Activated naive CD8-positive, alpha-beta T cell treated with anti-CD3 and anti-CD28 coated beads, Interleukin-2, amount 10 ng/mL, durations not matched to agents 7 days and 5 days (primary cell): Measurements from ENCODE around the gene PDPK1. TPM values are rescaled to one million over a fixed set of nuclear protein-coding genes. Genes with fewer than 3 reads are reported as not detected.

Source experiments
- ATAC-seq: fragments of 150-1000 bp; cut with Tn5 transposase; one replicate; pipeline ENCODE4 v1.10.0; 2021; ENCODE audit warnings: low read depth, moderate library complexity
- POLR2A ChIA-PET: fragments of 350-600 bp; sonication (Branson Sonifier 250); formaldehyde crosslinking; loops from one replicate; lab custom pipeline; 2021; ENCODE audit warnings: antibody characterized with exemption; lab: Charles Lee
- DNase-seq: peaks from one replicate; pipeline ENCODE4 v3.0.0; 2021
- H3K27ac Mint-ChIP-seq: one replicate; pipeline ENCODE4 v1.8.0; 2022; ENCODE audit warnings: mild to moderate bottlenecking, mixed read lengths
- H3K27me3 Mint-ChIP-seq: one replicate; pipeline ENCODE4 v1.8.0; 2022; ENCODE audit warnings: mild to moderate bottlenecking, moderate library complexity, mixed read lengths
- H3K36me3 Mint-ChIP-seq: one replicate; pipeline ENCODE4 v1.8.0; 2021; ENCODE audit warnings: mild to moderate bottlenecking, mixed read lengths
- H3K4me1 Mint-ChIP-seq: one replicate; pipeline ENCODE4 v1.8.0; 2021; ENCODE audit warnings: mixed read lengths
- H3K4me3 Mint-ChIP-seq: one replicate; pipeline ENCODE4 v1.8.0; 2022; ENCODE audit warnings: mild to moderate bottlenecking, moderate library complexity, mixed read lengths
- H3K9me3 Mint-ChIP-seq: one replicate; pipeline ENCODE4 v1.8.0; 2021; ENCODE audit warnings: mixed read lengths
- total RNA-seq, 2 experiments: library from RNA; stranded (reverse); gene quantifications; one replicate each; pipeline ENCODE4 v1.2.3, GENCODE V29; 2021

Gene PDPK1
- total RNA-seq, 2 experiments from 2014 or later, result 50.6 to 55.1 TPM

- Mint-ChIP-seq H3K27ac (no peak overlapping the region), H3K27me3 (no peaks in the 10 kb centered on the region), H3K4me3 (no peak overlapping the region), H3K36me3 (no peaks in the 10 kb centered on the region), H3K4me1 (no peaks in the 10 kb centered on the region), H3K9me3 (no peaks in the 10 kb centered on the region)
- POLR2A ChIA-PET, result no interaction called here
- ATAC-seq (no peak), DNase-seq (no peak)
Observed at GRCh38 chr16:2499454-2499853, 38.4 kb upstream of the PDPK1 start.

GRCh38 chr16:2499890-2500429 is 37.9 kb upstream of the PDPK1 start:
- DNase-seq (no peak), ATAC-seq (no peak)
- H3K4me1 Mint-ChIP-seq, result no peaks in the 10 kb centered on the region
- H3K27ac Mint-ChIP-seq, result no peak overlapping the region
- no peak overlapping the region for H3K4me3 Mint-ChIP-seq
- POLR2A ChIA-PET, result no interaction called here
- no peaks in the 10 kb centered on the region for H3K27me3 Mint-ChIP-seq
- H3K9me3 Mint-ChIP-seq, result no peaks in the 10 kb centered on the region
- H3K36me3 Mint-ChIP-seq, result no peaks in the 10 kb centered on the region

- no peaks in the 10 kb centered on the region for H3K4me1 Mint-ChIP-seq
- H3K4me3 Mint-ChIP-seq, result no peak overlapping the region
- H3K36me3 Mint-ChIP-seq, result no peaks in the 10 kb centered on the region
- no peak for ATAC-seq
- no peaks in the 10 kb centered on the region for H3K27me3 Mint-ChIP-seq
- DNase-seq, result no peak
- POLR2A ChIA-PET, result no interaction called here
- H3K9me3 Mint-ChIP-seq, result no peaks in the 10 kb centered on the region
- H3K27ac Mint-ChIP-seq, result no peak overlapping the region
Observed at GRCh38 chr16:2500430-2500917, 37.3 kb upstream of the PDPK1 start.

- ATAC-seq (peak; percentile 89), DNase-seq (peak; percentile 90)
- POLR2A ChIA-PET, result interaction anchor here (0.6 to 1.0 kb wide), 3 partner anchors 15 to 73 kb away, joined by 3 read pairs; no protein-coding TSS in a partner anchor
- H3K9me3 Mint-ChIP-seq, result no peaks in the 10 kb centered on the region
- H3K4me3 Mint-ChIP-seq, result no peak overlapping the region
- no peaks in the 10 kb centered on the region for H3K36me3 Mint-ChIP-seq
- H3K27ac Mint-ChIP-seq, result no peak overlapping the region
- no peaks in the 10 kb centered on the region for H3K27me3 Mint-ChIP-seq
- no peaks in the 10 kb centered on the region for H3K4me1 Mint-ChIP-seq
Observed at GRCh38 chr16:2500918-2501750, 36.7 kb upstream of the PDPK1 start.

- no peaks in the 10 kb centered on the region for H3K9me3 Mint-ChIP-seq
- H3K27ac Mint-ChIP-seq, result peak overlapping the region; percentile 28
Observed at GRCh38 chr16:2501946-2502895, 35.6 kb upstream of the PDPK1 start.

GRCh38 chr16:2505695-2506094 is 32.1 kb upstream of the PDPK1 start:
- no peak for ATAC-seq
- Mint-ChIP-seq H3K36me3 (no peaks in the 10 kb centered on the region), H3K9me3 (no peaks in the 10 kb centered on the region), H3K27ac (no peak overlapping the region), H3K27me3 (no peaks in the 10 kb centered on the region), H3K4me3 (no peak overlapping the region), H3K4me1 (peaks cover 4% of the 10 kb centered on the region)
- POLR2A ChIA-PET, result no interaction called here
- no peak for DNase-seq

More at GRCh38 chr16:2501946-2502895, 35.6 kb upstream of the PDPK1 start:
- POLR2A ChIA-PET, result interaction anchor here (0.6 to 1.0 kb wide), 2 partner anchors 14 to 35 kb away, joined by 3 read pairs; no protein-coding TSS in a partner anchor
- H3K36me3 Mint-ChIP-seq, result no peaks in the 10 kb centered on the region
- H3K4me3 Mint-ChIP-seq, result no peak overlapping the region
- DNase-seq (no peak), ATAC-seq (no peak)
- H3K4me1 Mint-ChIP-seq, result peaks cover 1% of the 10 kb centered on the region
- no peaks in the 10 kb centered on the region for H3K27me3 Mint-ChIP-seq

- ATAC-seq, result peak; percentile 64
- DNase-seq, result no peak
- POLR2A ChIA-PET, result no interaction called here
- H3K36me3 Mint-ChIP-seq, result no peaks in the 10 kb centered on the region
- peak overlapping the region; percentile 19 for H3K27ac Mint-ChIP-seq
- peaks cover 5% of the 10 kb centered on the region for H3K27me3 Mint-ChIP-seq
- H3K9me3 Mint-ChIP-seq, result no peaks in the 10 kb centered on the region
- H3K4me3 Mint-ChIP-seq, result no peak overlapping the region
- peaks cover 4% of the 10 kb centered on the region for H3K4me1 Mint-ChIP-seq
Observed at GRCh38 chr16:2507052-2507659, 30.7 kb upstream of the PDPK1 start.

- H3K36me3 Mint-ChIP-seq, result no peaks in the 10 kb centered on the region
- peaks cover 8% of the 10 kb centered on the region for H3K27me3 Mint-ChIP-seq
- POLR2A ChIA-PET, result no interaction called here
- no peak overlapping the region for H3K4me3 Mint-ChIP-seq
- peaks cover 4% of the 10 kb centered on the region for H3K4me1 Mint-ChIP-seq
- DNase-seq (no peak), ATAC-seq (no peak)
- no peak overlapping the region for H3K27ac Mint-ChIP-seq
- H3K9me3 Mint-ChIP-seq, result no peaks in the 10 kb centered on the region
Observed at GRCh38 chr16:2507665-2508064, 30.2 kb upstream of the PDPK1 start.

- no peak overlapping the region for H3K27ac Mint-ChIP-seq
- POLR2A ChIA-PET, result interaction anchor here (0.8 kb wide), 1 partner anchor 12 kb away, joined by 3 read pairs; no protein-coding TSS in a partner anchor
- peaks cover 8% of the 10 kb centered on the region for H3K27me3 Mint-ChIP-seq
- ATAC-seq (no peak), DNase-seq (no peak)
- no peaks in the 10 kb centered on the region for H3K36me3 Mint-ChIP-seq
- no peak overlapping the region for H3K4me3 Mint-ChIP-seq
- H3K9me3 Mint-ChIP-seq, result no peaks in the 10 kb centered on the region
- H3K4me1 Mint-ChIP-seq, result peaks cover 11% of the 10 kb centered on the region
Observed at GRCh38 chr16:2508722-2509400, 29.0 kb upstream of the PDPK1 start.

GRCh38 chr16:2511128-2511800 is 26.6 kb upstream of the PDPK1 start:
- H3K36me3 Mint-ChIP-seq, result peaks cover under 1% of the 10 kb centered on the region
- no peak for DNase-seq
- H3K27ac Mint-ChIP-seq, result no peak overlapping the region
- no peak overlapping the region for H3K4me3 Mint-ChIP-seq
- H3K9me3 Mint-ChIP-seq, result no peaks in the 10 kb centered on the region
- POLR2A ChIA-PET, result interaction anchor here (1.4 kb wide), 1 partner anchor 9 kb away, joined by 3 read pairs; the partner anchor contains the start of gene AMDHD2
- peaks cover 8% of the 10 kb centered on the region for H3K27me3 Mint-ChIP-seq
- H3K4me1 Mint-ChIP-seq, result peaks cover 24% of the 10 kb centered on the region
- ATAC-seq, result no peak

- Mint-ChIP-seq H3K27me3 (peaks cover 8% of the 10 kb centered on the region), H3K9me3 (no peaks in the 10 kb centered on the region), H3K27ac (peak overlapping the region; percentile 90), H3K36me3 (peaks cover 8% of the 10 kb centered on the region), H3K4me1 (peaks cover 31% of the 10 kb centered on the region), H3K4me3 (peak overlapping the region; percentile 80)
- DNase-seq (no peak), ATAC-seq (no peak)
- POLR2A ChIA-PET, result interaction anchor here (1.4 kb wide), 1 partner anchor 8 kb away, joined by 3 read pairs; the partner anchor contains the start of gene AMDHD2
Observed at GRCh38 chr16:2511996-2512734, 25.7 kb upstream of the PDPK1 start.
